OCI-M2 (cell line): ENCODE data around the gene KDSR.

Experiments
- DNase-seq: peaks from one replicate; lab custom pipeline; 2025; ENCODE audit not compliant: unreplicated experiment; lab: John Stamatoyannopoulos, UW

The KDSR gene

GRCh38 chr18:63322206-63322605 lies 44.8 kb downstream of the KDSR start:
- DNase-seq, result no peak

DNA sequence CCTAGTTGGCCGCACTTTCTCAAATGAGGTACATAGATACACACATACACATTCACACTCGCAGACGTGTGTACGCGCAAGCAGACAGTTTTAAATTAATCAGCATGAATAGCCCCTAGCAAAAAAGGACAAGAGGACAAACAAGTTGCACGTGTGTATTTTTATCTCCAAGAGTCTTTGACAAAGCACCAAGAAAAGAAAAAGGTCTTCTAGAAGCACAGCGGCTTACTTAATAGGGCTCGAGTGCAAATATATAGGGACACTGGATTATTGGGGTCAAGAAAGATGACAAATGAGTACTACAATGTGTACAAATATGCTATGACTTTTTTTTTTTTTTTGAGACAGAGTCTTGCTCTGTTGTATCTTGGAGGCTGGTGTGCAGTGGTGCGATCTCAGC lies 45.7 kb downstream of the KDSR start:
- no peak for DNase-seq

DNA sequence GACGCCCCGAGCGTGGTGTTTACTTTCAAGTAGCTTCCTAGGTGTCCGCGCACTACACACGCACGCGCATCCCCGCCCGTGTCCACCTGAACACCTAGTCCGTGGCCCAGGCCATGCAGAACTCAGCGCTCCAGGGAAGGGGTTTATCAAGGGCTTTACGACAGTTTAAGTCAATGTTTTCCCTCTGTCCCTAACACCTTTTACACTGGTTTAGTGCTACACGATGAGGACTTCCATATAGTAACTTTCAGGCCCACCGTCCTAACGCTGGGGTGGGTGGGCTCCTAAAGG lies 46.1 kb downstream of the KDSR start:
- DNase-seq, result no peak

- DNase-seq, result no peak
These were observed 46.7 kb downstream of the KDSR start for GRCh38 chr18:63320123-63320974.

DNA sequence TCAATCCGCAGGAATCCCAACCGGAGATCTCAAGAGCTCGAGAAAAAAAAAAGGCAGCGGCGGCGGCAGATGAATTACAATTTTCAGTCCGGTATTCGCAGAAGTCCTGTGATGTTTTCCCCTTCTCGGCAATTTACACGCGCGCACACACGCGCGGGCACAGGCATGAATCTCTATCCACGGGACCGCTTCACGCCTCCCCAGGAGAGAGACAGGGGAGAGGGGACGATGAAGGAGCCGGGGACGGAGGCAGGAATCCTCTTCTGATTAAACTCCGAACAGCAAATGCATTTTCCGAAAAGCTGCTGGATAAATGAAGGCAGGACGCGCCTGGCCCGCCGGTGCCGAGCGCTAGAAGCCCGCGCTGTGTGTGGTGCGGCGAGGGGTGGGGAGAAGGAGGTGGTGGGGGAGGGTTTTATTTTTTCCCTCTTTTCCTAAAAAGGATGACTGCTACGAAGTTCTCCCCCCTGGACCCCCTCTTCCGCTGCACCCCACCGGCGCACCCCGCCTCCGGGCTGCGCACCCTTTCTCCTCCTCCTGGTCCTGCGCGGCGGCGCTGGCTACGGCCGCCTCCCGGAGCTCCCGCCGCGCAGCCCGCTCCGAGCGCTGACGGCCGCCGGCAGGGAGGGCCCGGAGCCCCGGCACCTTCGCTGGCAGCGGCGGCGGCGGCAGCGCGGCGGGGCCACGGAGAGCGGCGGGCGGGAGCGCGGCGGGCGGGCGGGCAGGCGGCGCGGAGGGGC lies 47.5 kb downstream of the KDSR start, which contains the start of gene BCL2:
TSS of gene BCL2 (minus strand) at position 387 of the 740 bp plus-strand sequence.
- no peak for DNase-seq

DNA sequence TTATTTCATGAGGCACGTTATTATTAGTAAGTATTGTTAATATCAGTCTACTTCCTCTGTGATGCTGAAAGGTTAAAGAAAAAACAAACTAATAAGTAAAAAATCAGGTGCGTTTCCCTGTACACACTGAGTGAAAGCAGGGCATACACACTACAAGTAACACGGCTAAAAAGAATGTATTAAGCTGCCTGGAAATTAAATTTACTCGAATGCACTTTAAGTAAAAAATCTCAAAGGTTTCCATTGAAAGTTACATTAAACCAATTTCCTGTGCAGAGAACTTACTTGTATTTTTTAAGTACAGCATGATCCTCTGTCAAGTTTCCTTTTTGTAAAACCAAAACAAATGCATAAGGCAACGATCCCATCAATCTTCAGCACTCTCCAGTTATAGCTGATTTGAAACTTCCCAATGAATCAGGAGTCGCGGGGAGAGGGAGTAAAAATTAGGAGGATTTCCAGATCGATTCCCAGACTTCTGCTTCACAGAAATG lies 48.1 kb downstream of the KDSR start:
- no peak for DNase-seq

GRCh38 chr18:63317982-63318888 lies 48.8 kb downstream of the KDSR start:
- no peak for DNase-seq

DNA sequence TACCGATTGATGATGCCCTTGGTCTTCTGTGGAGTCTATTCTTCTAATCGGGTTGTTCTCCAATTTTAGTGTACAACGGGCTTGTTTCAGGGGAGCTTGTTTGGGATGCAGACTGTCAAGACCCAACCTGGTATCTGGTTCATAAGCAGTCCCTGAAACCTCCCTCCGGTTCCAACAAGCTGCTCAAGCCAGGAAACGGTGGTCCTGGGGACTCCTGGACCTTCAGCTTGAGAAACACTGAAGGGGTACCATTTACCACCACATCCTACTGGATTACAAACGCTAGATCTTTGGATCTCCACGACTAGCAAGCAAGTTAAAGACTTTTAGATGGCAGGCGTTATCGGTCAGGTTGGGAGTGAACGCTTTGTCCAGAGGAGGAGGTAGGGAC lies 49.5 kb downstream of the KDSR start:
- no peak for DNase-seq

- no peak for DNase-seq
These were observed 50.1 kb downstream of the KDSR start for GRCh38 chr18:63316612-63317555.

DNA sequence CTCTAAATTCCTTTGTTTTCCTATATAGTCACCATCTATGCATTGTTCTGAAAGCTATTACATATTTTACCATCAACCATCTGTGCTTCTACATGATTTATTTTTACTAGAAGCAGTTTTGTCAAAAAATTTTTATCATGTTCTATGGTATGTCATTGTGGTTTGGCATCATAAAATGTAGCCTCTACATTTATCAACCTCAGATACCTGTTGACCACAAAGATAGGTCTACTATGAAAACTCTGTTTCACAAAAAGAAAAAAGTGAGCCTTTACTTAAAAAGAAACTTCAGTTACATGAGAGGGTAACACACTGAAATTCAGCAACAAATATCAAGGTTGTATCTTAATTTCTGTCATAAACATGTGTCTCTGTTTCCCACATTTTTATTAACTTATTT lies 51.1 kb downstream of the KDSR start:
- no peak for DNase-seq

DNA sequence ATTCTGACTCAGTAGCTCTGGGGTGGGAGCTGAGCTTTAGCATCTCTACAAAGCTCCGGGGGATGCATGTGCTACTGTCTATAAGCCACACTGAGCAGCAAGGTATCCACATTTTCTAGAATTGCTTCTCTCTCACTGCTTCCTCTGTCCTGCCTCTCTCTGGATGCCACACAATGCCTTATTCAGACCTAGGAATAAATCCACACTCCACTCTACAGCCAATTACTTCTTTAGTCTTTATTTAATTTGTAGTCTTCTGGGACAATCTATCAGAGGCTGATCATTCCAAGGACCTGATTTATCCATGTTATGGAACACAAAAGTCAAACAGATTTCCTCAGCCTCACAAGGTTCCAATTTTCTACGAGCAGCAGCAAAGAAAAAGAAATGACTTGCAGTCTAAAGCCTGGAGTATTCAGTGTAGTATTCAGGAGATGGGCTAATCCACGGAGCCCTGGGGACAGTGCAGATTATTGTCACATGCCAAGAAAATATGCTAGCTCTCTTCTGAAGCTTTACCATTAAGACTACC lies 51.8 kb downstream of the KDSR start:
- DNase-seq, result no peak

- no peak for DNase-seq
These were observed 52.8 kb downstream of the KDSR start for GRCh38 chr18:63314062-63314790.

GRCh38 chr18:63313396-63313917 lies 53.5 kb downstream of the KDSR start:
- DNase-seq, result no peak

GRCh38 chr18:63312737-63313395 lies 54.1 kb downstream of the KDSR start:
- DNase-seq, result no peak

DNA sequence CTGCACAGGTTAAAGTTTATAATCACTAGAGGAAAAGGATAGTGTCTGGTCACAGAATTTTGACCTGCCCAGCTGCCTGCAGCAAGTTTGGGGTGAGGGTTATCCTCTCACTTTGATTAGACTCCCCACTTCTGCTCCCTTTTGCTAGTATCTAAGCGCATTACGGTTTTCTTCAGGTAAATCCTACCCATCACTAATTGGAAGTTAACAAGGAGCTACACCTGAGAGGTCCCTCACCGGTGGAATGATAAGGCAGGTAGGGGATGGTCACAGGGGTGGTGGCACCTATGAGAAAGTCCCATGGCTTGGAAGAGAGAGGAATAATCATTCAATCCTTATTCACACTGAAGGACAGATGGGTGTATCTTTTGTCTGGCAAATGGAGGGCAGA lies 55.0 kb downstream of the KDSR start:
- no peak for DNase-seq

DNA sequence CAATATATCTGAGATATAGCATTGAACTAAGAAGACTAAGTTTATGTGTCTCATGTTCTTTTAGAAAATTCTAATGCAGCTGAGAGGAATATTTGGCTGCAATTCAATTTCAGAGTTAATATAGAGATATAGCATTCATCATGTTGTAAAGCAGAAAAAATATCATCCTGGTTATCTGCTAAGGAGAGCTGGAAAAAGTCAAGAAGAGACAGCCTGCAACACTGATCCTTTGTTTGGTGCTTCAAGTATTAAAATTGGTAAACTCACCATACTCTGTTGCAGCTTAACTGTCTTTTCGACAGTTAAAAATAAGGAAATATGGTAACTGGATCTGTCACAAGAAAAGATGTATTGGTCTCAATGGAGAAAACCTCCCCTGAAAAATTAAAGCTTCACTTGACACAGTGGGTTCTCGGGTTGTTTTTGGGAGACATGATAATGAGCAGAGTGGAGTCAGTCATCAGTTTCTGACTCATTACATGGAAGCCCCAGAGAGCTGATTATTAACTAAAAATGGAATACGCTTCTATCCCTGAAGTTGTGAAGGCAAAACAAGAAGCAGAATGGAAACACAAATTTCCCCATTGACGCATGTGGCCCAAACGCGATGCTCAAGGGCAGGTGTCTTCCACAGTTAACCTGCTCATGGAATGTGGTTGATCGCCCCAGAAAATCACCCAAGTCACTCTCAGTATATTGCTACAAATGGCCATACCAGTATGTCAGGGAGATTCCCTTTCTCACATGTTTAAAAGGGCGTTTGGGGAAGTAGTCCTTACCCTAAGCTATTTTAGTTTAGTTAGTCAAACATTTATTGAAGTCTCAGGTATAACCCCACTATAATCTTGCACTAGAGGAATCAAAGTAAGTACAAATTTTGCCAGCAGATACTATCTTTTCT lies 55.6 kb downstream of the KDSR start:
- DNase-seq, result no peak

- no peak for DNase-seq
These were observed 57.6 kb downstream of the KDSR start for GRCh38 chr18:63309422-63309821.
